Measurements from ENCODE around the gene MRPL23.

The MRPL23 gene

GRCh38 chr11:1909524-1909923 is 37.6 kb upstream of the MRPL23 start:
- ChIA-PET POLR2A (interaction anchor here (0.6 kb wide), 1 partner anchor 18 kb away, joined by 3 read pairs; no protein-coding TSS in a partner anchor), CTCF (interaction anchor here (0.8 to 5.2 kb wide), 3 partner anchors 12 to 27 kb away, joined by 3 to 34 read pairs (median 8); no protein-coding TSS in a partner anchor)
- no peak for TF ChIP-seq CTCF (IDR thresholded peaks at IDR 0.05; ENCODE audit: control extremely low read depth, extremely low read depth, low read depth, missing control alignments)
- DNase-seq (ENCODE audit: extremely low spot score), result no peak

- CTCF ChIA-PET, result interaction anchor here (3.1 kb wide), 1 partner anchor 30 kb away, joined by 10 read pairs; no protein-coding TSS in a partner anchor
- DNase-seq (ENCODE audit: extremely low spot score), result no peak
- POLR2A ChIA-PET, result no interaction called here
- TF ChIP-seq CTCF (IDR thresholded peaks at IDR 0.05; ENCODE audit: control extremely low read depth, extremely low read depth, low read depth, missing control alignments), result no peak
Observed at GRCh38 chr11:1912289-1912878, 34.7 kb upstream of the MRPL23 start.

- no peak for TF ChIP-seq CTCF (IDR thresholded peaks at IDR 0.05; ENCODE audit: control extremely low read depth, extremely low read depth, low read depth, missing control alignments)
- ChIA-PET POLR2A (no interaction called here), CTCF (interaction anchor here (1.2 to 3.1 kb wide), 3 partner anchors 9 to 31 kb away, joined by 3 to 10 read pairs (median 5); no protein-coding TSS in a partner anchor)
- DNase-seq (ENCODE audit: extremely low spot score), result no peak
Observed at GRCh38 chr11:1913271-1914060, 33.7 kb upstream of the MRPL23 start.

- no peak for TF ChIP-seq CTCF (IDR thresholded peaks at IDR 0.05; ENCODE audit: control extremely low read depth, extremely low read depth, low read depth, missing control alignments)
- POLR2A ChIA-PET, result no interaction called here
- CTCF ChIA-PET, result interaction anchor here (2.6 kb wide), 1 partner anchor 34 kb away, joined by 16 read pairs; no protein-coding TSS in a partner anchor
- DNase-seq (ENCODE audit: extremely low spot score), result no peak
Observed at GRCh38 chr11:1915795-1916131, 31.4 kb upstream of the MRPL23 start.

GRCh38 chr11:1916132-1916985 is 30.8 kb upstream of the MRPL23 start:
- no peak for TF ChIP-seq CTCF (IDR thresholded peaks at IDR 0.05; ENCODE audit: control extremely low read depth, extremely low read depth, low read depth, missing control alignments)
- POLR2A ChIA-PET, result interaction anchor here (0.9 kb wide), 1 partner anchor 34 kb away, joined by 3 read pairs; no protein-coding TSS in a partner anchor
- CTCF ChIA-PET, result interaction anchor here (1.4 to 2.6 kb wide), 4 partner anchors 20 to 83 kb away, joined by 3 to 16 read pairs (median 8); partner anchors contain the start of gene PRR33
- no peak for DNase-seq (ENCODE audit: extremely low spot score)
